SK-N-SH treated with all-trans-retinoic acid at 6 μM for 48 hours (cell line): Measurements from ENCODE around the gene FLRT2.

ENCODE experiments used
- ATAC-seq: fragments of 200-7000 bp; cut with Tn5 transposase; 3 replicates; pipeline ENCODE4 v1.9.1; 2020; ENCODE audit warnings: mild to moderate bottlenecking, moderate library complexity
- ARNTL ChIP-seq: fragments of 450-650 bp; formaldehyde crosslinking; IDR thresholded peaks from 2 replicates; pipeline ENCODE4 v1.5.0; 2020; ENCODE audit warnings: low read depth, mild to moderate bottlenecking, moderate library complexity, borderline replicate concordance
- BACH2 ChIP-seq: fragments of 250-450 bp; sonication (Bioruptor Pico); IDR thresholded peaks from 2 replicates; pipeline ENCODE4 v1.9.0; 2021; ENCODE audit warnings: mild to moderate bottlenecking, borderline replicate concordance
- CSDC2 ChIP-seq: fragments of 250-450 bp; sonication (Bioruptor Pico); IDR thresholded peaks from 2 replicates; pipeline ENCODE4 v1.5.0; 2020; ENCODE audit warnings: mild to moderate bottlenecking, moderate library complexity
- CSRNP3 ChIP-seq: fragments of 250-450 bp; sonication (Bioruptor Pico); IDR thresholded peaks from 2 replicates; pipeline ENCODE4 v1.5.1; 2021; ENCODE audit warnings: mild to moderate bottlenecking, moderate library complexity
- ESRRG ChIP-seq: fragments of 250-450 bp; sonication (Bioruptor Pico); IDR thresholded peaks from 2 replicates; pipeline ENCODE4 v1.6.1; 2021; ENCODE audit warnings: mild to moderate bottlenecking
- GLIS3 ChIP-seq: fragments of 250-450 bp; sonication (Bioruptor Pico); IDR thresholded peaks from 2 replicates; pipeline ENCODE4 v1.5.0; 2020; ENCODE audit warnings: mild to moderate bottlenecking, moderate library complexity
- ISL1 ChIP-seq: fragments of 250-450 bp; sonication (Bioruptor Pico); IDR thresholded peaks from 2 replicates; pipeline ENCODE4 v2.1.2; 2022; ENCODE audit warnings: mild to moderate bottlenecking, moderate library complexity
- PPARA ChIP-seq: fragments of 250-450 bp; sonication (Bioruptor Pico); IDR thresholded peaks from 2 replicates; pipeline ENCODE4 v1.5.0; 2020; ENCODE audit warnings: mild to moderate bottlenecking, borderline replicate concordance
- RARB ChIP-seq: fragments of 250-450 bp; sonication (Bioruptor Pico); IDR thresholded peaks from 2 replicates; pipeline ENCODE4 v1.8.0; 2021; ENCODE audit warnings: mild to moderate bottlenecking, moderate library complexity
- SNAI2 ChIP-seq: fragments of 250-450 bp; sonication (Bioruptor Pico); IDR thresholded peaks from 2 replicates; pipeline ENCODE4 v1.5.0; 2020; ENCODE audit warnings: mild to moderate bottlenecking, moderate library complexity
- TCF4 ChIP-seq: fragments of 250-450 bp; sonication (Bioruptor Pico); IDR thresholded peaks from 2 replicates; pipeline ENCODE4 v1.8.0; 2021; ENCODE audit warnings: mild to moderate bottlenecking, moderate library complexity, borderline replicate concordance
- TOX ChIP-seq: fragments of 250-450 bp; sonication (Bioruptor Pico); IDR thresholded peaks from 2 replicates; pipeline ENCODE4 v1.8.0; 2021; ENCODE audit warnings: mild to moderate bottlenecking, moderate library complexity, borderline replicate concordance
- ZFP3 ChIP-seq: fragments of 250-450 bp; sonication (Bioruptor Pico); IDR thresholded peaks from 2 replicates; pipeline ENCODE4 v1.5.0; 2020; ENCODE audit warnings: mild to moderate bottlenecking, moderate library complexity
- ZFP30 ChIP-seq: fragments of 450-650 bp; formaldehyde crosslinking; IDR thresholded peaks from 2 replicates; pipeline ENCODE4 v1.5.0; 2022; ENCODE audit warnings: mild to moderate bottlenecking, moderate library complexity
- ZNF565 ChIP-seq: fragments of 450-650 bp; formaldehyde crosslinking; conservative IDR thresholded peaks from 2 replicates; pipeline ENCODE4 v1.5.0; 2020; ENCODE audit warnings: low read depth, mild to moderate bottlenecking, moderate library complexity
- ZNF70 ChIP-seq: fragments of 450-650 bp; formaldehyde crosslinking; IDR thresholded peaks from 2 replicates; pipeline ENCODE4 v1.5.0; 2020; ENCODE audit warnings: mild to moderate bottlenecking, moderate library complexity
- ZNF8 ChIP-seq: fragments of 450-650 bp; formaldehyde crosslinking; IDR thresholded peaks from 2 replicates; pipeline ENCODE4 v1.5.0; 2020; ENCODE audit warnings: mild to moderate bottlenecking, moderate library complexity
- TF ChIP-seq, protein P1 (sequence below): fragments of 250-450 bp; sonication (Bioruptor Pico); IDR thresholded peaks from 2 replicates; pipeline ENCODE4 v1.8.0; 2021; ENCODE audit warnings: low read depth, mild to moderate bottlenecking, moderate library complexity, borderline replicate concordance
- TF ChIP-seq, protein P2 (sequence below): fragments of 250-450 bp; sonication (Bioruptor Pico); IDR thresholded peaks from 2 replicates; pipeline ENCODE4 v1.5.1; 2020; ENCODE audit warnings: low read depth, mild to moderate bottlenecking, moderate library complexity
- TF ChIP-seq, protein P3 (sequence below): fragments of 250-450 bp; sonication (Bioruptor Pico); IDR thresholded peaks from 2 replicates; pipeline ENCODE4 v1.5.0; 2020; ENCODE audit warnings: mild to moderate bottlenecking, moderate library complexity

Gene FLRT2

DNA sequence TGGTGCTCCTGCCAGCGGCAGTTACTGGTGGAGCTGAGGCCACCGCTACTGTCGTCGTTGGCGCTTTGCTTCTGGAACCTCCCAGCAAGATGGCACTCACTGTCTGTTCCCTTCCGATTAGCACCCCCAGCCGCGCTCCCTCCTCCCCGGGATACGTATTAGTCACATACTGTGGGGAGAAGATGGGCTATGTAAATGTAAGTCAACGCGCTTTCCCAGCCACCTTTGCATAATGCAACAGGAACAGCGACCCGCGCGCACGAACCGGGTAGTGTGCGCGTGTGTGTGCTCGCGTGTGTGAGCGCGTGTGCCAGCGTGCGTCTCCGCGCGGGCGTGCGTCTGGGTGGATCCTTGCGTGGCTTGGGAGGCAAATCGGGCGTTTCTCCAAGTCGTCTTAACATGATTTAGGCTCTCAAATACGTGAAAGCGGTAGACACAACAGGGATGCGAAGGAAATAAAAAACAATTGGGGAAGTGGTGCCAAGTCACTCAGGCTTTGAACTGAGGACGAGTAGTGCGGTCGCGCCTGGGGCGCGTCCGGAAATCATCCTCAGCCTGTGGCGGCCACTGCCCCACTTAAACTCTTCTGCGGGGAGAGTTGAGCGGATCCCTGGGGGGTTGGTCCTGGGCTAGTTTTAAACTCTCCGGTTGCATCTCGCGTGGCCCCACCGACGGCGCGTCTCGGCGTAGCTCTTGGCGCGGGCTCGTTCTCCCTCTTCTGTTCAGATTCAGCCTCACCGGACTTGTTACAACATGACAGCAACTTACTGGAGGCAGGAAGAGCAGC lies 1.8 kb downstream of the FLRT2 start:
- TF ChIP-seq, protein P1, sequence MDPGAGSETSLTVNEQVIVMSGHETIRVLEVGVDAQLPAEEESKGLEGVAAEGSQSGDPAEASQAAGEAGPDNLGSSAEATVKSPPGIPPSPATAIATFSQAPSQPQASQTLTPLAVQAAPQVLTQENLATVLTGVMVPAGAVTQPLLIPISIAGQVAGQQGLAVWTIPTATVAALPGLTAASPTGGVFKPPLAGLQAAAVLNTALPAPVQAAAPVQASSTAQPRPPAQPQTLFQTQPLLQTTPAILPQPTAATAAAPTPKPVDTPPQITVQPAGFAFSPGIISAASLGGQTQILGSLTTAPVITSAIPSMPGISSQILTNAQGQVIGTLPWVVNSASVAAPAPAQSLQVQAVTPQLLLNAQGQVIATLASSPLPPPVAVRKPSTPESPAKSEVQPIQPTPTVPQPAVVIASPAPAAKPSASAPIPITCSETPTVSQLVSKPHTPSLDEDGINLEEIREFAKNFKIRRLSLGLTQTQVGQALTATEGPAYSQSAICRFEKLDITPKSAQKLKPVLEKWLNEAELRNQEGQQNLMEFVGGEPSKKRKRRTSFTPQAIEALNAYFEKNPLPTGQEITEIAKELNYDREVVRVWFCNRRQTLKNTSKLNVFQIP (CRISPR knock-in tag) = no peak
- no peak for TF ChIP-seq ZNF8 (CRISPR knock-in tag)
- no peak for TF ChIP-seq RARB (CRISPR knock-in tag)
- TF ChIP-seq CSDC2 (CRISPR knock-in tag) = no peak
- no peak for TF ChIP-seq ESRRG (CRISPR knock-in tag)
- TF ChIP-seq, protein P2, sequence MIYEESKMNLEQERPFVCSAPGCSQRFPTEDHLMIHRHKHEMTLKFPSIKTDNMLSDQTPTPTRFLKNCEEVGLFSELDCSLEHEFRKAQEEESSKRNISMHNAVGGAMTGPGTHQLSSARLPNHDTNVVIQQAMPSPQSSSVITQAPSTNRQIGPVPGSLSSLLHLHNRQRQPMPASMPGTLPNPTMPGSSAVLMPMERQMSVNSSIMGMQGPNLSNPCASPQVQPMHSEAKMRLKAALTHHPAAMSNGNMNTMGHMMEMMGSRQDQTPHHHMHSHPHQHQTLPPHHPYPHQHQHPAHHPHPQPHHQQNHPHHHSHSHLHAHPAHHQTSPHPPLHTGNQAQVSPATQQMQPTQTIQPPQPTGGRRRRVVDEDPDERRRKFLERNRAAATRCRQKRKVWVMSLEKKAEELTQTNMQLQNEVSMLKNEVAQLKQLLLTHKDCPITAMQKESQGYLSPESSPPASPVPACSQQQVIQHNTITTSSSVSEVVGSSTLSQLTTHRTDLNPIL (CRISPR knock-in tag) = no peak
- no peak for TF ChIP-seq ARNTL (CRISPR knock-in tag)
- no peak for TF ChIP-seq ZFP30 (CRISPR knock-in tag)
- TF ChIP-seq ZNF565 (CRISPR knock-in tag) = no peak
- no peak for TF ChIP-seq BACH2 (CRISPR knock-in tag)
- TF ChIP-seq, all 23 proteins: peak for 0
- ATAC-seq = peak; percentile 47

- no peak for ATAC-seq
- no peak for TF ChIP-seq ZNF8 (CRISPR knock-in tag)
- no peak for TF ChIP-seq ISL1 (CRISPR knock-in tag)
- TF ChIP-seq RARB (CRISPR knock-in tag) = no peak
- TF ChIP-seq, protein P2 (CRISPR knock-in tag) = no peak
- TF ChIP-seq TCF4 = no peak
- TF ChIP-seq CSRNP3 = no peak
- no peak for TF ChIP-seq TOX (CRISPR knock-in tag)
- TF ChIP-seq CSDC2 (CRISPR knock-in tag) = no peak
- no peak for TF ChIP-seq ZNF70 (CRISPR knock-in tag)
- TF ChIP-seq, protein P3, sequence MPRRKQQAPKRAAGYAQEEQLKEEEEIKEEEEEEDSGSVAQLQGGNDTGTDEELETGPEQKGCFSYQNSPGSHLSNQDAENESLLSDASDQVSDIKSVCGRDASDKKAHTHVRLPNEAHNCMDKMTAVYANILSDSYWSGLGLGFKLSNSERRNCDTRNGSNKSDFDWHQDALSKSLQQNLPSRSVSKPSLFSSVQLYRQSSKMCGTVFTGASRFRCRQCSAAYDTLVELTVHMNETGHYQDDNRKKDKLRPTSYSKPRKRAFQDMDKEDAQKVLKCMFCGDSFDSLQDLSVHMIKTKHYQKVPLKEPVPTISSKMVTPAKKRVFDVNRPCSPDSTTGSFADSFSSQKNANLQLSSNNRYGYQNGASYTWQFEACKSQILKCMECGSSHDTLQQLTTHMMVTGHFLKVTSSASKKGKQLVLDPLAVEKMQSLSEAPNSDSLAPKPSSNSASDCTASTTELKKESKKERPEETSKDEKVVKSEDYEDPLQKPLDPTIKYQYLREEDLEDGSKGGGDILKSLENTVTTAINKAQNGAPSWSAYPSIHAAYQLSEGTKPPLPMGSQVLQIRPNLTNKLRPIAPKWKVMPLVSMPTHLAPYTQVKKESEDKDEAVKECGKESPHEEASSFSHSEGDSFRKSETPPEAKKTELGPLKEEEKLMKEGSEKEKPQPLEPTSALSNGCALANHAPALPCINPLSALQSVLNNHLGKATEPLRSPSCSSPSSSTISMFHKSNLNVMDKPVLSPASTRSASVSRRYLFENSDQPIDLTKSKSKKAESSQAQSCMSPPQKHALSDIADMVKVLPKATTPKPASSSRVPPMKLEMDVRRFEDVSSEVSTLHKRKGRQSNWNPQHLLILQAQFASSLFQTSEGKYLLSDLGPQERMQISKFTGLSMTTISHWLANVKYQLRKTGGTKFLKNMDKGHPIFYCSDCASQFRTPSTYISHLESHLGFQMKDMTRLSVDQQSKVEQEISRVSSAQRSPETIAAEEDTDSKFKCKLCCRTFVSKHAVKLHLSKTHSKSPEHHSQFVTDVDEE (CRISPR knock-in tag) = no peak
- no peak for TF ChIP-seq ARNTL (CRISPR knock-in tag)
- no peak for TF ChIP-seq ZFP30 (CRISPR knock-in tag)
- TF ChIP-seq BACH2 (CRISPR knock-in tag) = no peak
- TF ChIP-seq GLIS3 (CRISPR knock-in tag) = no peak
- no peak for TF ChIP-seq ZFP3 (CRISPR knock-in tag)
- TF ChIP-seq, protein P1 (CRISPR knock-in tag) = no peak
- no peak for TF ChIP-seq ESRRG (CRISPR knock-in tag)
- TF ChIP-seq SNAI2 (CRISPR knock-in tag) = no peak
- no peak for TF ChIP-seq PPARA
Measured at GRCh38 chr14:85532374-85533022, 2.6 kb downstream of the FLRT2 start.
